PC-3 (cell line): Measurements from ENCODE around the gene FLVCR1. TPM values are rescaled to one million over a fixed set of nuclear protein-coding genes. Genes with fewer than 3 reads are reported as not detected.
A peak's percentile ranks its signal among the peaks of the same experiment; 100 is the strongest.

ENCODE experiments used
- ATAC-seq: fragments of 200-7000 bp; cut with Tn5 transposase; 2 replicates; pipeline ENCODE4 v1.9.1; 2020; ENCODE audit warnings: mild to moderate bottlenecking, moderate library complexity
- BruUV-seq: library from RNA; stranded (reverse); fragments of 400-500 nt; replicated peaks from 2 replicates; lab custom pipeline; 2021; lab: Mats Ljungman, UMichigan
- CTCF ChIA-PET: fragments of 300-600 bp; sonication (Branson Sonifier 250); formaldehyde crosslinking; loops from one replicate; lab custom pipeline; 2022; ENCODE audit warnings: antibody characterized with exemption; lab: Charles Lee
- POLR2A ChIA-PET: fragments of 300-600 bp; sonication (Branson Sonifier 250); formaldehyde crosslinking; loops from one replicate; lab custom pipeline; 2022; ENCODE audit warnings: antibody characterized with exemption; ENCODE audit not compliant: unreplicated experiment; lab: Charles Lee
- DNase-seq: peaks from one replicate; pipeline ENCODE4 v3.0.0-alpha.2; 2015
- H2AFZ ChIP-seq: fragments of 300-600 bp; sonication (generic); 2 replicates; pipeline ENCODE4 v1.6.0; 2016; ENCODE audit warnings: antibody characterized with exemption, low read length
- H3F3A ChIP-seq: fragments of 300-600 bp; sonication (generic); one replicate; pipeline ENCODE4 v1.6.0; 2017; ENCODE audit warnings: antibody characterized with exemption, low read length, control low read depth, mild to moderate bottlenecking; ENCODE audit not compliant: unreplicated experiment
- H3K27ac ChIP-seq: fragments of 300-600 bp; sonication (generic); 2 replicates; pipeline ENCODE4 v1.5.1; 2016; ENCODE audit warnings: mild to moderate bottlenecking, low read length
- H3K27me3 ChIP-seq: fragments of 300-600 bp; sonication (generic); 2 replicates; pipeline ENCODE4 v1.6.1; 2016; ENCODE audit warnings: low read length, mixed read lengths
- H3K36me3 ChIP-seq: fragments of 300-600 bp; sonication (generic); 2 replicates; pipeline ENCODE4 v1.6.1; 2016; ENCODE audit warnings: low read depth, mixed run types, low read length, mixed read lengths
- H3K4me1 ChIP-seq: fragments of 300-600 bp; sonication (generic); 2 replicates; pipeline ENCODE4 v1.5.1; 2016; ENCODE audit warnings: low read length; ENCODE audit not compliant: insufficient read depth
- H3K4me2 ChIP-seq: fragments of 300-600 bp; sonication (generic); 2 replicates; pipeline ENCODE4 v1.6.0; 2016; ENCODE audit warnings: low read length
- H3K4me3 ChIP-seq: fragments of 300-600 bp; sonication (generic); 2 replicates; pipeline ENCODE4 v1.5.1; 2016; ENCODE audit warnings: mild to moderate bottlenecking, low read length, mixed read lengths
- H3K79me2 ChIP-seq: fragments of 300-600 bp; sonication (generic); 2 replicates; pipeline ENCODE4 v1.6.1; 2017; ENCODE audit warnings: low read length, mixed read lengths
- H3K9ac ChIP-seq: fragments of 300-600 bp; sonication (generic); 2 replicates; pipeline ENCODE4 v1.6.0; 2016; ENCODE audit warnings: mild to moderate bottlenecking, low read length
- H3K9me2 ChIP-seq: fragments of 300-600 bp; sonication (generic); replicated peaks from 2 replicates; pipeline ENCODE4 v1.6.1; 2016; ENCODE audit warnings: mixed run types, low read length, mixed read lengths
- H3K9me3 ChIP-seq: fragments of 300-600 bp; sonication (generic); 2 replicates; pipeline ENCODE4 v1.6.1; 2016; ENCODE audit warnings: low read length, mixed read lengths
- H4K20me1 ChIP-seq: fragments of 300-600 bp; sonication (generic); 2 replicates; pipeline ENCODE4 v1.6.1; 2016; ENCODE audit warnings: low read length, mixed read lengths
- CTCF ChIP-seq: fragments of 300-600 bp; sonication (generic); conservative IDR thresholded peaks from 2 replicates; pipeline ENCODE4 v1.5.1; 2017; ENCODE audit warnings: antibody characterized with exemption, low read depth, mild to moderate bottlenecking, low read length
- EZH2 ChIP-seq: fragments of 300-600 bp; sonication (generic); IDR thresholded peaks from one replicate; pipeline ENCODE4 v1.6.1; 2017; ENCODE audit warnings: antibody characterized with exemption, mild to moderate bottlenecking, low read length; ENCODE audit not compliant: unreplicated experiment
- EZH2phosphoT487 ChIP-seq: fragments of 300-600 bp; sonication (generic); IDR thresholded peaks from 2 replicates; pipeline ENCODE4 v1.6.1; 2018; ENCODE audit warnings: mild to moderate bottlenecking, antibody characterized with exemption, low read length, borderline replicate concordance
- intact Hi-C: fragments of 100-400 bp; cut with micrococcal nuclease; formaldehyde crosslinking; loops from 2 replicates; pipeline ENCODE4 v1.9.0; 2023
- total RNA-seq: library from RNA; depleted of rRNA; stranded (reverse); fragments of >200 nt; gene quantifications from 2 replicates; pipeline ENCODE4 v1.2.3, GENCODE V29; 2014

Gene FLVCR1
- total RNA-seq, 1 experiment from 2014 or later: 13.9 TPM

GRCh38 chr1:212918824-212919223 is 60.7 kb downstream of the FLVCR1 start:
- H3K9me2 ChIP-seq: no peaks in the 10 kb centered on the region
- no peaks in the 10 kb centered on the region for H3K79me2 ChIP-seq
- POLR2A ChIA-PET: no interaction called here
- no peaks in the 10 kb centered on the region for H3K9me3 ChIP-seq
- H3K27me3 ChIP-seq: 0 out of 2 replicates have a peak, but pooled peaks cover 3% of the 10 kb centered on the region
- no peaks in the 10 kb centered on the region for H3F3A ChIP-seq
- no peaks in the 10 kb centered on the region for H4K20me1 ChIP-seq
- no TSS peak for BruUV-seq
- H3K4me3 ChIP-seq: no peak overlapping the region
- no peak for TF ChIP-seq EZH2phosphoT487
- no peak for TF ChIP-seq EZH2
- TF ChIP-seq CTCF: no peak
- DNase-seq: no peak
- CTCF ChIA-PET: no interaction called here
- no peaks in the 10 kb centered on the region for H3K4me1 ChIP-seq
- H2AFZ ChIP-seq: no peak overlapping the region
- intact Hi-C loops: no loop called here
- no peaks in the 10 kb centered on the region for H3K36me3 ChIP-seq
- ATAC-seq: no peak
- H3K9ac ChIP-seq: no peak overlapping the region
- no peak overlapping the region for H3K27ac ChIP-seq
- no peak overlapping the region for H3K4me2 ChIP-seq

- no peak overlapping the region for H3K4me3 ChIP-seq
- H3K27ac ChIP-seq: no peak overlapping the region
- H3K27me3 ChIP-seq: 0 out of 2 replicates have a peak, but pooled peaks cover 3% of the 10 kb centered on the region
- BruUV-seq: no TSS peak
- H3K4me2 ChIP-seq: no peak overlapping the region
- intact Hi-C loops: no loop called here
- DNase-seq (no peak), ATAC-seq (no peak)
- H4K20me1 ChIP-seq: no peaks in the 10 kb centered on the region
- no peaks in the 10 kb centered on the region for H3K79me2 ChIP-seq
- CTCF ChIA-PET: no interaction called here
- no peak overlapping the region for H2AFZ ChIP-seq
- no peaks in the 10 kb centered on the region for H3K9me2 ChIP-seq
- no peaks in the 10 kb centered on the region for H3K36me3 ChIP-seq
- no peak overlapping the region for H3K9ac ChIP-seq
- TF ChIP-seq EZH2phosphoT487 (no peak), EZH2 (no peak), CTCF (no peak)
- H3K4me1 ChIP-seq: no peaks in the 10 kb centered on the region
- no peaks in the 10 kb centered on the region for H3F3A ChIP-seq
- H3K9me3 ChIP-seq: no peaks in the 10 kb centered on the region
- POLR2A ChIA-PET: no interaction called here
These were observed 62.2 kb downstream of the FLVCR1 start for GRCh38 chr1:212920246-212920645.

GRCh38 chr1:212920896-212921295 is 62.8 kb downstream of the FLVCR1 start:
- H3K4me1 ChIP-seq: no peaks in the 10 kb centered on the region
- H3K27ac ChIP-seq: no peak overlapping the region
- H3K9me3 ChIP-seq: no peaks in the 10 kb centered on the region
- no TSS peak for BruUV-seq
- H3K36me3 ChIP-seq: no peaks in the 10 kb centered on the region
- no peaks in the 10 kb centered on the region for H4K20me1 ChIP-seq
- DNase-seq: no peak
- H3K79me2 ChIP-seq: no peaks in the 10 kb centered on the region
- 0 out of 2 replicates have a peak, but pooled peaks cover 3% of the 10 kb centered on the region for H3K27me3 ChIP-seq
- ATAC-seq: no peak
- TF ChIP-seq CTCF: peak; percentile 43
- TF ChIP-seq EZH2phosphoT487: no peak
- TF ChIP-seq EZH2: no peak
- ChIA-PET POLR2A (no interaction called here), CTCF (no interaction called here)
- no peak overlapping the region for H3K4me2 ChIP-seq
- H2AFZ ChIP-seq: no peak overlapping the region
- H3K9me2 ChIP-seq: no peaks in the 10 kb centered on the region
- H3K9ac ChIP-seq: no peak overlapping the region
- H3F3A ChIP-seq: no peaks in the 10 kb centered on the region
- H3K4me3 ChIP-seq: no peak overlapping the region
- intact Hi-C loops: no loop called here
